Activated B cell treated with CpG ODN at 0.5 μM for 24 hours (primary cell): ENCODE measurements around the gene KRT4. TPM values are rescaled to one million over a fixed set of nuclear protein-coding genes. Genes with fewer than 3 reads are reported as not detected.

Experiments
- ATAC-seq: fragments of 200-7000 bp; cut with Tn5 transposase; one replicate; pipeline ENCODE4 v1.10.0; 2021; ENCODE audit warnings: low read depth, mild to moderate bottlenecking, moderate library complexity
- CTCF ChIA-PET: fragments of 350-600 bp; sonication (Branson Sonifier 250); formaldehyde crosslinking; loops from one replicate; lab custom pipeline; 2021; ENCODE audit warnings: antibody characterized with exemption; lab: Charles Lee
- POLR2A ChIA-PET: fragments of 350-600 bp; sonication (Branson Sonifier 250); formaldehyde crosslinking; loops from one replicate; lab custom pipeline; 2021; ENCODE audit warnings: antibody characterized with exemption; lab: Charles Lee
- DNase-seq: peaks from one replicate; pipeline ENCODE4 v3.0.0; 2022
- H3K27ac Mint-ChIP-seq: one replicate; pipeline ENCODE4 v1.8.0; 2020; ENCODE audit warnings: mixed read lengths
- H3K27me3 Mint-ChIP-seq: one replicate; pipeline ENCODE4 v1.8.0; 2021; ENCODE audit warnings: mixed read lengths
- H3K36me3 Mint-ChIP-seq: one replicate; pipeline ENCODE4 v1.8.0; 2021; ENCODE audit warnings: low read depth, mixed read lengths
- H3K4me1 Mint-ChIP-seq: one replicate; pipeline ENCODE4 v1.8.0; 2021; ENCODE audit warnings: mixed read lengths
- H3K4me3 Mint-ChIP-seq: one replicate; pipeline ENCODE4 v1.8.0; 2020; ENCODE audit warnings: mild to moderate bottlenecking, mixed read lengths
- H3K9me3 Mint-ChIP-seq: one replicate; pipeline ENCODE4 v1.8.0; 2020; ENCODE audit warnings: mixed read lengths
- CTCF ChIP-seq: fragments of 200-600 bp; IDR thresholded peaks from one replicate; pipeline ENCODE4 v1.8.0; 2022; ENCODE audit warnings: antibody characterized with exemption, mild to moderate bottlenecking
- intact Hi-C: fragments of 100-400 bp; cut with micrococcal nuclease; formaldehyde crosslinking; loops from one replicate; pipeline ENCODE4 v1.15.1; 2024
- total RNA-seq: library from RNA; stranded (reverse); gene quantifications from 2 replicates; pipeline ENCODE4 v1.2.3, GENCODE V29; 2022

The KRT4 gene
- total RNA-seq, 1 donor from 2014 or later: not detected

GRCh38 chr12:52777566-52777965 is 36.4 kb downstream of the KRT4 start:
- H3K27ac Mint-ChIP-seq: no peak overlapping the region
- ChIA-PET CTCF (no interaction called here), POLR2A (no interaction called here)
- H3K36me3 Mint-ChIP-seq: no peaks in the 10 kb centered on the region
- H3K27me3 Mint-ChIP-seq: peaks cover 12% of the 10 kb centered on the region
- intact Hi-C loops: no loop called here
- TF ChIP-seq CTCF: no peak
- H3K4me1 Mint-ChIP-seq: no peaks in the 10 kb centered on the region
- DNase-seq: no peak
- no peaks in the 10 kb centered on the region for H3K9me3 Mint-ChIP-seq
- no peak for ATAC-seq
- no peak overlapping the region for H3K4me3 Mint-ChIP-seq

- CTCF ChIA-PET: no interaction called here
- H3K27me3 Mint-ChIP-seq: peaks cover 12% of the 10 kb centered on the region
- TF ChIP-seq CTCF: no peak
- POLR2A ChIA-PET: no interaction called here
- no peaks in the 10 kb centered on the region for H3K36me3 Mint-ChIP-seq
- DNase-seq (no peak), ATAC-seq (no peak)
- intact Hi-C loops: no loop called here
- no peak within 1 kb of the TSS for H3K27ac Mint-ChIP-seq
- no peak within 1 kb of the TSS for H3K4me3 Mint-ChIP-seq
- H3K4me1 Mint-ChIP-seq: no peaks in the 10 kb centered on the region
- H3K9me3 Mint-ChIP-seq: no peaks in the 10 kb centered on the region
These were observed 37.0 kb downstream of the KRT4 start, which contains the start of gene KRT76 for GRCh38 chr12:52776913-52777395. Gene KRT76 (minus strand): TSS chr12:52777345. CDS start chr12:52777291, 54 bp downstream.

- no peak overlapping the region for H3K27ac Mint-ChIP-seq
- CTCF ChIA-PET: no interaction called here
- intact Hi-C loops: no loop called here
- H3K36me3 Mint-ChIP-seq: no peaks in the 10 kb centered on the region
- TF ChIP-seq CTCF: no peak
- DNase-seq (no peak), ATAC-seq (no peak)
- H3K4me1 Mint-ChIP-seq: no peaks in the 10 kb centered on the region
- no peaks in the 10 kb centered on the region for H3K9me3 Mint-ChIP-seq
- POLR2A ChIA-PET: no interaction called here
- peaks cover 12% of the 10 kb centered on the region for H3K27me3 Mint-ChIP-seq
- no peak overlapping the region for H3K4me3 Mint-ChIP-seq
These were observed 37.5 kb downstream of the KRT4 start for GRCh38 chr12:52776435-52776834.

- ChIA-PET POLR2A (no interaction called here), CTCF (no interaction called here)
- Mint-ChIP-seq H3K27me3 (peaks cover 10% of the 10 kb centered on the region), H3K9me3 (no peaks in the 10 kb centered on the region), H3K4me1 (no peaks in the 10 kb centered on the region), H3K36me3 (no peaks in the 10 kb centered on the region), H3K4me3 (no peak overlapping the region), H3K27ac (no peak overlapping the region)
- DNase-seq: no peak
- intact Hi-C loops: no loop called here
- no peak for ATAC-seq
- TF ChIP-seq CTCF: no peak
These were observed 39.2 kb downstream of the KRT4 start for GRCh38 chr12:52774629-52775250.

GRCh38 chr12:52772772-52773171 is 41.1 kb downstream of the KRT4 start:
- CTCF ChIA-PET: no interaction called here
- H3K4me3 Mint-ChIP-seq: no peak overlapping the region
- no peaks in the 10 kb centered on the region for H3K36me3 Mint-ChIP-seq
- no peak for TF ChIP-seq CTCF
- no peaks in the 10 kb centered on the region for H3K9me3 Mint-ChIP-seq
- DNase-seq (no peak), ATAC-seq (no peak)
- POLR2A ChIA-PET: no interaction called here
- H3K27me3 Mint-ChIP-seq: peaks cover 7% of the 10 kb centered on the region
- no peak overlapping the region for H3K27ac Mint-ChIP-seq
- H3K4me1 Mint-ChIP-seq: no peaks in the 10 kb centered on the region
- intact Hi-C loops: no loop called here
